GM12878 (cell line): ENCODE results near the gene CFAP97D2. TPM values are rescaled to one million over a fixed set of nuclear protein-coding genes. Genes with fewer than 3 reads are reported as not detected.

Experiments used
- CUX1 ChIP-seq: IDR thresholded peaks from 2 replicates; pipeline ENCODE4 v1.6.1; 2012; ENCODE audit warnings: improper control_type of control experiment, low read depth, low read length; ENCODE audit not compliant: insufficient replicate concordance
- ETV6 ChIP-seq, 2 experiments: fragments of 450-650 bp in 1 of 2; IDR thresholded peaks in 1 of 2; conservative IDR thresholded peaks in 1 of 2; 2 replicates each; pipeline ENCODE4 v1.6.1; 2014; ENCODE audit warnings: antibody characterized with exemption in 1 of 2, borderline replicate concordance in 1 of 2, low read depth in 1 of 2, mild to moderate bottlenecking in 1 of 2, moderate library complexity in 1 of 2
- NKRF ChIP-seq: fragments of 450-650 bp; conservative IDR thresholded peaks from 2 replicates; pipeline ENCODE4 v1.6.1; 2017; ENCODE audit warnings: mild to moderate bottlenecking, moderate library complexity
- PRDM15 ChIP-seq: fragments of 450-650 bp; formaldehyde crosslinking; IDR thresholded peaks from 2 replicates; pipeline ENCODE4 v1.4.0; 2020; ENCODE audit warnings: mild to moderate bottlenecking, moderate library complexity
- YBX1 ChIP-seq: fragments of 450-650 bp; IDR thresholded peaks from 2 replicates; pipeline ENCODE4 v1.6.1; 2016; ENCODE audit warnings: antibody characterized with exemption
- ZBTB4 ChIP-seq: fragments of 450-650 bp; formaldehyde crosslinking; IDR thresholded peaks from 2 replicates; pipeline ENCODE4 v1.4.0; 2022; ENCODE audit warnings: mild to moderate bottlenecking, moderate library complexity
- ZNF384 ChIP-seq: IDR thresholded peaks from 2 replicates; pipeline ENCODE4 v1.6.1; 2012; ENCODE audit warnings: low read depth, mild to moderate bottlenecking, low read length, improper control_type of control experiment, borderline replicate concordance
- ZNF592 ChIP-seq: fragments of 450-650 bp; IDR thresholded peaks from 2 replicates; pipeline ENCODE4 v1.6.1; 2017; ENCODE audit warnings: mild to moderate bottlenecking, moderate library complexity
- ZNF622 ChIP-seq: fragments of 450-650 bp; IDR thresholded peaks from 2 replicates; pipeline ENCODE4 v1.6.1; 2017; ENCODE audit warnings: mild to moderate bottlenecking, inconsistent platforms
- ZZZ3 ChIP-seq: IDR thresholded peaks from 2 replicates; pipeline ENCODE4 v1.6.1; 2011; ENCODE audit warnings: low read depth; ENCODE audit not compliant: control insufficient read depth, insufficient read length
- polyA plus RNA-seq, 11 experiments: library from polyadenylated mRNA; depleted of rRNA in 4 of 11; unstranded in 6 of 11; stranded (reverse) in 5 of 11; fragments of >200 nt; fragmentation: Nextera tagmentation in 4 of 11; fragmentation: Illumina TruSeq in 1 of 11; extraction: Ambion mirVana in 4 of 11; extraction: Trizol in 1 of 11; gene quantifications; 1 replicate in 1 of 11; 2 replicates in 10 of 11; pipeline versions ENCODE4 v1.2.1 to v1.2.3, GENCODE V29; 2011 to 2016; ENCODE audit warnings: inconsistent platforms in 2 of 11, missing spikeins in 2 of 11, low read depth in 1 of 11
- total RNA-seq, 4 experiments: library from RNA; depleted of rRNA in 3 of 4; stranded (reverse); fragments of >200 nt in 3 of 4; fragmentation: Illumina TruSeq in 1 of 4; extraction: Trizol in 1 of 4; gene quantifications; 2 replicates each; pipeline versions ENCODE4 v1.2.1 to v1.2.3, GENCODE V29; 2013 to 2021

Gene CFAP97D2
- total and polyA plus RNA-seq, 10 of the 15 experiments (the other 5 are each of a cell fraction or from before 2014, with no cell fraction given), result not detected

- TF ChIP-seq CUX1 (no peak), ZNF384 (no peak), ZNF592 (no peak), ZNF622 (no peak), ZBTB4 (CRISPR knock-in tag) (no peak), ZZZ3 (no peak), YBX1 (no peak), ETV6 (conservative IDR thresholded peaks at IDR 0.05 in 1 of 2, IDR thresholded peaks at IDR 0.05 in 1 of 2; ENCODE audit: borderline replicate concordance in 1 of 2, low read depth in 1 of 2) (no peak), NKRF (no peak), PRDM15 (CRISPR knock-in tag) (no peak)
Observed at GRCh38 chr13:114148521-114148855, 30.6 kb upstream of the CFAP97D2 start (continued).
